NCI-H1048 (cell line): Measurements from ENCODE around the gene CALML6.
A peak's percentile ranks its signal among the peaks of the same experiment; 100 is the strongest.
"Not testable (repeated sequence)": the region's sequence is repeated elsewhere in the genome, so short reads cannot be mapped to it uniquely, and the experiment has no call there.

Experiments
- DNase-seq: peaks from one replicate; lab custom pipeline; 2025; lab: John Stamatoyannopoulos, UW

The CALML6 gene, protein sequence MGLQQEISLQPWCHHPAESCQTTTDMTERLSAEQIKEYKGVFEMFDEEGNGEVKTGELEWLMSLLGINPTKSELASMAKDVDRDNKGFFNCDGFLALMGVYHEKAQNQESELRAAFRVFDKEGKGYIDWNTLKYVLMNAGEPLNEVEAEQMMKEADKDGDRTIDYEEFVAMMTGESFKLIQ

DNA sequence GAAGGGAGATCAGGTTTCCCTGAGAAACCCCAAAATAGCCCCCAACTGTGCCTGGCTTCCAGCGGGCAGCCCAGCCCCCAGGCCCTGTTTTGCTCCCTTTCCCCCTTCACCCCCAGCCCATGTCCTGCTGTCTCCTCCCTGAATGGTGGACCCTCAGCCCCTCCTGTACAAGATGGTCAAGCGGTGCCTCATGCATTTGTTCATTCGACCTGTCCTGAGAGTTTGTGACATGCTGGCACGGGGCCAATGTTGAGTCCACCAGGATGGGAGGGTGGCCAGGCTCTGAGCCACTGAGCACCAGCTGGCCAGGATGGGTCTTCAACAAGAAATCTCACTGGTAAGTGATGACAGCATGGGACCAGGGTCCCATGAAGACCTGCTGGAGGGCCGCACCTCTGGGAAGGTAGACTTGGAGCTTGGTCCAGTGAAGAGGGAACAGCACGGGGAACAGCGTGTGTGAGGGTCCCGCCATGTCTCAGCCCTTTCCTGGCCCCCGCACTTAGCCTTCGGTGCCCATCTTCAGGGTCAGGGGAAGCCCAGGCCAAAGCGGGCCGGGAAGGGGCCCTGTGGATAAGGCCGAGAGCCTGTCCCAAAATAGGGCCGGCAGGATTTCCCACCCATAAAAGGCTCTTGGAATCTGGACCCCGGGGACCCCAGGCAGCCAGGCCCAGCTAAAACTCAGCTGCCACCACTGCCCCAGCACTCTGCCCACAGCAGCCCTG, at the start of gene CALML6:
TSS of gene CALML6 (plus strand) at position 290 of the 722 bp plus-strand sequence. CDS start at position 311, 21 bp downstream.
- no peak for DNase-seq

DNA sequence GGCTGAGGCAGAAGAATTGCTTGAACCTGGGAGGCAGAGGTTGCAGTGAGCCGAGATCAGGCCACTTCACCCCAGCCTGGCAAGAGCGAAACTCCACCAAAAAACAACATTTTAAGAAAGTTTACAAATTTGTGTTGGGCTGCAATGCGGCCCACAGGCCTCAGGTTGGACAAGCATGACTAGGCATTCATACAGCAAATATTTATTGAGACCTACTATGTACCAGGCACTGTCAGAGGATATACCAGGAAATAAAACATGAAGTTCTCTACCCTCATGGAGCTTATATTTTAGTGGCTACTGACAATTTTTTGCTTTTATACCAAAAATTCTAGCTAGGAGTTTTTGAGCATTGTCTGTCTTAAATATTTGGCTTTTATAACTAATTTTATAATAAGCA, 47.9 kb upstream of the CALML6 start:
- no peak for DNase-seq

DNA sequence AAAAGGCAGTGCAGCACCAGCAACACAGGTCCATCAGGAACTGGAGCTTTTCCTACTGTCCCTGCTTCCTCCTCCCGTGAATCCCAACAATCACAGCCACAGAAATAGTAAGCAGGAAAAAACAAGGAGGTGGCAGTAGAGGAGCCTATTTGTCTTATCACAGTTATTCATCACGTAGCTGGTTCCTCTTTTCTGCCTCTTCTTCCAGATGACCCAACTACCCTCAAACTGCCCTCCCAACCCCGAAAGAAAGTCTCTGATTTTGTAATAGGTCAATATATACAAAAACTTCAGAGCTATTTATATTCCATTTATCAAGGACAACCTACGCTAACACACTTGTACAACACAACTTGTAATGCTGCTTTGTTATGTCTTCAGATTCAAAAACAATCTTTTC, 45.6 kb upstream of the CALML6 start:
- no peak for DNase-seq

DNA sequence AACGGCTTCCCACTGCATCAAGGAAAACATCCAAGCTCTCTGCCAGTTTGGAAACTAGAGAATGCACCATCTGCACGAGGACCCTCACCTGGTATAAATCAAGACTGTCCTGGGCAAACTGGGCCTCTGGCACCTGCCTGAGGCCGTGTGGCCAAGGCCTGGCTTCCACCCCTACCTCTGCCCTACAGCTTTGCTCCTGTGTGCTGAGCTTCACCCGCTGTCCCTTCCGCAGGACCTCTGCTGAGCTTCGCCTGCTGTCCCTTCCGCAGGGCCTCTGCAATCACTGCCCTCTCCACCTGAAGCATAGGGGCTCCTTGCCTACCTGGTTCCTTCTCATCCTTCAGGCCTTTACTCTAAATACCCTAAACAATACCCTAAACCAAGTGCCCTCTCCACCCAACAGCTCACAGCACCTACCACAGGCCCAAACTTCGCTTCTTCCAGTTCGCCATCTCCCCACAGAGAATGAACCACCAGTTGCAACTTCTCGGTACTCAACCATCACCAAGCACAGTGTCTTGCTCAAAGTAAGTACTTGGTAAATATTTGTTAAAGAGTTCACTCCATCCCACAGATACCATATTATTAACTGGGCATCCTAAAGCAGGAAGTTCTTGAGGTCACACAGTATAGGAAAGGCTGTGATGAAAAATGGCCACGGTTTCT, 42.6 kb upstream of the CALML6 start:
- no peak for DNase-seq

DNA sequence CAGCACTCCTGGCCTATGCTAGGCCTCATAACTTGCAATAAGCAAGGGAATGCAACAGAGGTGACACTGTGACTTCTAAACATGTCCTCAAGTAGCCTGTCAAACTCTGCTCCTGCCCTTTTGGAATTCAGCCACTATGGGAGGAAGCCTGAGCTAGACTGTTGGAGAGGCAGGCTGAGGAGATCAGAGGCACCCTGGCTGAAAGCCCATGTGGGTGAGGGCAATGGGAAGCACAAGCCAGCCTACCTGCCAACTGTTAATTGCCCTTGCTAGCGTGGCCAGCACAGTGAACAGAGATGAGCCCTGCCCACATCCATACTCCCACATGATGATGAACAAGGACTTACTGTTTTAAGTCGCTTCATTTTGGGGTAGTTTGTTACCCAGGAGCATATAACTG, 41.9 kb upstream of the CALML6 start:
- DNase-seq = no peak

DNA sequence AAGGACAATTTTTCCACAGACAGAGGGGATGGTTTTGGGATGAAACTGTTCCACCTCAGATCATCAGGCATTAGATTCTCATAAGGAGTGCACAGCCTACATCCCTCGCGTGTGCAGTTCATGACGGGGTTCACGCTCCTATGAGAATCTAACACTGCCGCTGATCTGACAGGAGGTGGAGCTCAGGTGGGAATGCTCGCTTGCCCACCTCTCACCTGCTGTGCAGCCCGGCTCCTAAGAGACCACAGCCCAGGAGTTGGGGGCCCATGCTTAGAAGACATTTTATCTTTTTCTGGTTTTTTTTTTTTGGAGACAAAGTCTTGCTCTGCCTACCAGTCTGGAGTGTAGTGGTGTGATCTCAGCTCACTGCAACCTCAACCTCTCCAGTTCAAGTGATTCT, 40.2 kb upstream of the CALML6 start:
- no peak for DNase-seq

DNA sequence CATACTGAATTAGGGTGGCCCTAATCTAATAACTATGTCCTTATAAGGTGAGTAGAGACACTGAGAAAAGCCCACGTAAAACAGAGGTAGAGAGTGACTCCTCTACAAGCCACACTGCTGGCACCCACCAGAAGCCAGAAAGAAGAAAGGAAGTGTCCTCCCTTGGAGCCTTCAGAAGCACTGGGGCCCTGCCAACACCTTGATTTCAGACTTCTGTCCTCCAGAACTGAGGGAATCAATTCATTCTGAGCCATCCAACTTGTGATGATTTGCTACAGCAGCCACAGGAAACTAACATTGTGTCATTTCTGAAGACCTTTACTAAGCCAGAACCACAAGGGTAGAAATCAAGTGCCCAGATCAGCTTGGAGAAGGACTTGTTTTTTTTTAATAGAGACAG, 39.1 kb upstream of the CALML6 start:
- no peak for DNase-seq

DNA sequence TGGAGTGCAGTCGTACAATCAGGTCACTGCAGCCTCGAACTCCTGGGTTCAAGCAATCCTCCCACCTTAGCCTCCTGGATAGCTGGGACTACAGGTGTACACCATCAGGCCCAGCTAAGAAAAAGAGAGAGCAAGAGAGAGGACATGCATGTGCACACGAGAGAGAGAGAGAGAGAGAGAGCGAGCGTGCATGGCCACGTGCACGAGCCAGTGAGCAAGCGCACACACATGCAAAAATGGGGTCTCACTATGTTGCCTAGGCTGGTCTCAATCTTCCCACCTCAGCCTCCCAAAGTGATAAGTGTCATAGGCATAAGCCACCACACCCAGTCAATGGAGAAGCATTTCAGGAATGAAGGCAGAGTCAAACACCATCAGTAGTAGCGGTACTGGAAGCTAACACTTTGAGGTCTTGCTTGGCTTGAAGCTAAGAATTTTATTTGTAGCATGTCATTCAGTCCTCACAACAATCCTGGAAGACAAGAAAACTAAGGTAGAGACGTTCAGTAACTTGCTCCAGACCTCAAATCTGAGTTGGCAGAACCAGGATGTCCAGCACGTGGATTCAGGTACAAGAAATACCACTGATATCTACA, 38.6 kb upstream of the CALML6 start:
- DNase-seq = no peak

DNA sequence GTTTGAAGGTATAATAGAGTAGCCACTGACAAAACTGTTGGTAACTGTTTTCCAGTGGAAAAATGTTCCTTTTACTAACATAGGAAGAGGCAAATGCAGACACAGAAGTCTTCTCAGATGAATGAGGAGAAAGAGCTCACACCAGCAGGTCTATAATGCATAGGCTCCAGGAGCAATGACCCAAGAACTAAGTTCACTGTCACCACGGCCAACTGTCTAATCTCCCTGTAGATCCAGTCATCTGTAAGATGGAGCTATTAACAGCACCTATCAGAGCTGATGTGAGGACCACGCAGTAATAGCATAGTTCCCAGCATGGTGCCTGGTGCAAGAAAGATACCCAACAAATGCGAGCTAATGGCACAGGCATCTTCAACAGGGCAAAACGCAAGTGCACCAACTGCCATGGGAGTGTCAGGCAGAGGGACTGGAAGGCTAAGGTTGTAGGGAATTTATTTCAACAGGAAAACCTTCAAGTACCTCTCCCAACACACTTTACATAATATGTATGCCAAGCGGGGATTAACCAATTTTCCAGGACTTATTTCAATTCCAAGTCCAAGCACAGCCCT, 37.1 kb upstream of the CALML6 start:
- no peak for DNase-seq

DNA sequence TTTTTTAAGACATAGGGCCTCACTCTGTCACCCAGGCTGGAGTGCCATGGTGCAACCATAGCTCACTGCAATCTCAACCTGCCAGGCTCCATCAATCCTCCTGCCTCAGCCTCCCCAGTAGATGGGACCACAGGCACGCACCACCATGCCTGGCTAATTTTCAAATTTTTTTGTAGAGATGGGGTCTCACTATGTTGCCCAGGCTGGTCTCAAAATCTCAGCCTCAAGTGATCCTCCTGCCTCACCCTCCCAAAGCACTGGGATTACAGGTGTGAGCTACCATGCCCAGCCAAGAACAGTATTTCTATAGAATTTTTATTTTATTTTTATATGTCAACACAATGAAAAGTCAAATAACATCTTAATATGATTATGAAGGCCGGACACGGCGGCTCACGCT, 35.1 kb upstream of the CALML6 start:
- no peak for DNase-seq

DNA sequence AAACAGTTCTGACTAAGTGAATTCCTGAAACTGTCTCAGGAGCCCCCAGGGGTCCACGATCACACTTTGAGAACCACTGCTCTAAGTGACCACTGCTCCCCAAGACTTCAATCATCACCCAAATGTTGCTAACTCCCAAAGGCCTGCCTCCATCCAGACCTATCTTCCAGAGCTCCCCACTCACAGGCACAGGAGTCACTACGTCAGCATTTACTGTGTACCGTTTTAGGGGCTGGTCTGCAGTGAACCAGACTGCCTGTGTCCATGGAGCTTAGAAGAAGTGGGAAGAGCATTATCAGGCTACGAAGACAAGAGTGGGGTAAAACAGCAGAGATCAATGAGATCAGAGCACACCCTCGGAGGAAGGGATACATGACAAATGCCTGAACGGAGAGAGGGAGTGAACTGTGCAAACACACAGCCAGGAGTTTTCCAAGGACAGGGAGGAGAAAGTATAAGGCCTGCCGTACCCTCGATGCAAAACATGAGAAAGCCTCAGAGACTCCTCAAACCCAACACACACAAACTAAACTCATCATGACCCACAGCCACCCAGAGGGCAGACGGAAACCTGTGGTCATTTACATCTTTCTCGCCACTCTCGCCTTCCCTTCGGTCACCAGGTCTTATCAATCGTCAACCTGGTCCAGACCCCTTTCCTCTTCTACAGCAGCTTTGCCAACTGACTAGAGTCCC, 34.3 kb upstream of the CALML6 start:
- DNase-seq = no peak

DNA sequence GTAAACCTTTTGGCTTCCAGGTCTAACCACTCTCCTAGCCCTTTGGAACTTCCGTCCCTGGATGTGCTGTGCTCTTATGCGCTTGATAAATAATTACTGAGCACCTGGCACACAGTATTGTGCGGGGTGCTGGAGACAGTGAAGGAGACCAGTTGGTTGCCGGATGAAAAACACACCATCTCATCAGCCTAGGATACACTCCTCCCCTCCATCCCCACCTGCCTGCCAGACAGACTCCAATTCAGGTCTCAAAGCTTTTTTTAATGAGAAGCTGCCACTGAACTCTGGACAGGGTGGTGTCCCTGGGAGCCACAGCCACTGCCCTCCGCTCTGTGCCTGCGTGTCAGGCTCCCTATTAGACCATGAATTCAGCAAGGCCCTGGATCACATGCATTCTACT, 33.3 kb upstream of the CALML6 start:
- DNase-seq = no peak

DNA sequence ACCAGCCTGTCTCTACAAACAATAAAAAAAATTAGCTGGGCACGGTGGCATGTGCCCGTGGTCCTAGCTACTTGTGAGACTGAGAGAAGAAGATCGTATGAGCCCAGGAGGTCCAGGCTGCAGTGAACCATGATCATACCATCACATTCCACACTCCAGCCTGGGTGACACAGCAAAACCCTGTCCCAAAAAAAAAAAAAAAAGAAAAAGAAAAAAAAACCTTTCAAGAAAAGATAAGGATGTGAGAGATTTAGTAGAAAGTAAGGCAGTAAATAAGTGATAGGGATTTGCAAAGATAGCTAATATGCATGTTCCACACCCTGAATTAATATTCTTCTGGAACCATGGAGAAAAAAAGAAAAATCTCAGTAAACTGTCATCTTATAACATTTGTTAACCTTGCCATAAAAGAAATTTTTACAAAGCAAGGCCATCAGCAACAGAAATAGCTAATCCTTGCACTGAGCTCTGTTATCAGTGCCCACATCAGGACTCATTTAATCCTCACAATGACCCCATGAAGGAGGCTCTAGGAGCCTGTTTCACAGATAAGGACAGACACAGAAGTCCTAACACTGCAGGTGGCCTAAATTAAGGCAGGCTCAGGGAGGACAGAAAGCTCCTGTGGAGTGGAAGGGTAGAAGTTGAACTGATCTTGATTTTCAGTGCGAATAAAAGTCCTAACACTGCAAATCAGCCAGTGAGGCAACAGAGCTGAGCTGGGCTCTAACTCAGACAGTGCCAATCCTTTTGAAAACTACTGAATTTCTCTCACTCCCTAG, 31.8 kb upstream of the CALML6 start:
- DNase-seq = no peak

DNA sequence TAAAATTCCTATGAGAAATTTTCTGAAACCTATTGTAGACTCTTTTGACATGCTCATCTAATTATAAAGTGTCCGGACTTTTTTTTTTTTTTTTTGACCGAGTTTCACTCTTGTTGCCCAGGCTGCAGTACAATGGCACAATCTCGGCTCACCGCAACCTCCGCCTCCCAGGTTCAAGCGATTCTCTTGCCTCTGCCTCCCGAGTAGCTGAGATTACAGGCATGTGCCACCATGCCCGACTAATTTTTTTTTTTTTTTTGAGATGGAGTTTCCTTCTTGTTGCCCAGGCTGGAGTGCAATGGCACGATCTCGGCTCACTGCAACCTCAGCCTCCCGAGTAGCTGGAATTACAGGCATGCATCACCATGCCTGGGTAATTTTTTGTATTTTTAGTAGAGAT, 31.2 kb upstream of the CALML6 start:
- not testable (repeated sequence) for DNase-seq

DNA sequence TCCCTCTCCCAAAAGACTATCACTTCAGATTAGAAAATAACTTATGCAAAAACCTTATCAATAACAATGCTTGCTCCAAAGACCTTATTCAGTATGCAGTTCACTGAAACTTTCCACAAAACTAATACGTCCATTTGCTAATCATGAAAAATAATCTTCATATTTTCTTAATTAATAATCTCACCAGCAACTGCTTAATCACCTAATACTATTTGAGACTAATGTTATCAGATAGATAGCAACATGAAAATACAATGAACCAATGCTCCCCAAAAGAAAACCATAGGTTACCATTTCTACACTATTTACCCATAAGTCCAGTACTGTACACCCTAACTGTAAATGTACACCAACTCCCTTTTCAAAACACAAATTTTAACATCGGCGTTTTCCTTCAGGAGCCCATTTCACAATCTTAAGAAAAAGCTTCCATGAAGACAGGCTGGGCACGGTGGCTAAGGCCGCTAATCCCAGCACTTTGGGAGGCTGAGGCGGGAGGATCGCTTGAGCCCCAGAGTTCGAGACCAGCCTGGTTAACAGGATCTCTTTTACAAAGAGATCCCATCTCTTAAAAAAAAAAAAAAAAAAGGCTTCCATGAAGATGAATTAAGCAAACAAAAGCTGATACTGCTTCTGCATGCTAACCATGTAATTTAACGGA, 25.8 kb upstream of the CALML6 start:
- DNase-seq = no peak

DNA sequence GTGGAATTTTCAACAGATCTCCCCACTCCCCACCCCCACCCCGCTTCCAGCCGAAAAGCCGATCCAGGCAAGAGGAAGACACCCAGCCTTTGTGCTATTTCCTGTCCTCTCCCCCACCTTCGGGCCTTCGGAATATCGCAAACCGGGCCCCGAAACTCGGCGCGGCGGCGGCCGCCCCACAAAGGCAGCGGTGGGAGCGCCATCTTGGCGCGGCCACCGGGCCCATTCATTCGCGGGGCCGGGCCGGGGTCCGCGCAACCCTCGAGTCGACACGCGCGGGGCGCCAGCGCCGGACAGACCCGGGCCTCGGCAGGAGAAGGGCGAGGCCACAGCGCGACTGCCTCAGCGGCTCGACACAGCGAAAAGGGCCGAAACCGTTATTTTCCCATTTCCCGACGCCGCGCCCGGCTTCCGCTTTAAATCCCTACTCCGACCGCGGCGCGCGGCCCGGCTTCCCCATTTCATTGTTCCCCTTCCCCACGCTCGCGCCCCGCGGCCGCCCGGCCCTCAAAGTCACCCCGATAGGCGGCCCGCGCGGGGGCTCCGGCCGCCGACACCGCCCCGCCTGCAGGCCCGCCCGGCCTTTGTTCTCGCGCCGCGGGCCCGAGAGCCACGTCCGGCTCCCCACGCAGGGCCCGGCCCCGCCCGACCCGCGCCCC, 25.1 kb upstream of the CALML6 start:
- DNase-seq = peak; percentile 29

DNA sequence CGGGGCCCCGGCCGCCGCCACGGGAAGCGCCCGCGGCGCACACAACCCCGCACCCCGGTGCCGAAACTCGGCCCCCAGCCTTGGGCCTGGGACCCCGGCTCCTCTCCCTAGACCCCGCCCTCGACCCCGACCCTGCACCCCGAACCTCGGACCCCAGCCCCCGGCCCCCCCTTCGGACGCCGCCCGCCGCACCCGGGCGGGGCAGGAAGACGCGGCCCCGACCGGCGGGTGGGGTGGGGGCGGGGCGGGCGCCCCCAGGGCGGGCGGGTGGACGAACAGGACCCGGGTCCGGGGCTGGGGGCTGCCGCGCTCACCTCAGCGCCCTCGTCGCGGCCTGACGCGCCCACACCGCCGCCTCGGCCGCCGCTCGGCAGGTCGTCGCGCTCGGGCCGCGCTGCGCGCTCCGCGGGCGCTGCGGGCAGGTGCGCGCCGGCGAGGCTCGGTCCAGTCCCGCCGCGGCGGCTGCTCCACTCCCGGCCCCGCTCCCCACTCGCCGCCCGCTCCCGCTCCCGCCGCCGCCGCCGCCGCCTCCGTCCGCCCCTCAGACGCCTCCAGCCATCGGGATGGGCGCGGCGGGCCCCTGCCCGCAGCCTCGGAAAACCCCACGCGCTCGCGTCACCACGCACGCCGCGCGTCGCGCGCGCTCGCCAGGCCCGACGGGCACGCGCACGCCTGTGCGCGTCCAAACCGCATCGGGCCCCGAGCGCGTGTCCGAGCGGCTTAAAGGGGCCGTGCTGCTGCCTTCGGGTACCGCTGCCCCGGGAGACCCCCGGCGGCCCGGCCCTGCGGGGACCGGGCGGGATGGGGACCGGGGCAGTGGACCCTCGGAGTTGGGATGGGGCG, 24.3 kb upstream of the CALML6 start, which contains the start of gene GNB1:
TSS of gene GNB1 (minus strand) at position 582 of the 843 bp plus-strand sequence. CDS start 65,634 bp downstream, outside the sequence.
- peak; percentile 81 for DNase-seq

DNA sequence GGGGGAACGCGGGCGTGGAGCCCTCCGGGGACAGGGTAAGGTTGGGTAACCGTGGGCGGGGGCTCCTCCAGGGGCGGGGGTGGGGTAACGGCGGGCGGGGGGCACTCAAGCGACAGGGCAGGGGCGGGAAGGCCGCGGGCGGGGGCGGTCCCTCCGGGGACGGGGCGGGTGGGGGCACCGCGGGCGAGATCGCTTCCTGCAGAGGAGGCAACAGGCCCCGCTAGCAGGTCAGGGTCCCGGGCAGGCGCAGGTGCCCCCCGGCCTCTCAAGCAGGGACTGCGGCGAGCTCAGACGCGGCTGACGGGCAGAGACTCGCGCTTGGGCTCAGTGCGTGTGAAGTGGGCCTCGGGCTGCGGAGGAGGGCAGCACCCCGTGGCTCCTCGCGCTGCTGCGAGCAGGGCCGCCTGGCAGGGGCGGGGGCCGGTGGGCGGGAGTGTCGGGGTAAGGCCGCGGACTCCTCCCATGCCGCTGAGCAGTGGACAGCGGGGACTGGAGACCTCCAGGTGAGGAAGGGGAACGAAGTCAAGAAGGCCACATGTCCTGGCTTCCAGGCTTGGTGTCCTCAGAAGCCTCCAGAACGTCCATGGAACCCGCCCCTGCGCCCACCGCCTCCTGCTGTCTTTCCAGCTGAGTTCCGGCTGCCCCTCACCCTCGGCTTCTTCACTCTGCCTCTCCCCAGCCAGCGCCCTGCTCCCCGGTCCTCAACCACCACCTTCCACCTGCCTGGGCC, 23.5 kb upstream of the CALML6 start:
- DNase-seq = no peak
